ENCODE measurements around the gene SCUBE2. TPM values are rescaled to one million over a fixed set of nuclear protein-coding genes. Genes with fewer than 3 reads are reported as not detected.

Gene SCUBE2
- total and polyA plus RNA-seq, 4 donors, result 0.14 to 1.4 (median 0.42) TPM; not detected in 1

- H3K36me3 ChIP-seq (ENCODE audit: control insufficient read depth in 4 of 4, insufficient read depth in 3 of 4, low read depth in 1 of 4, low read length in 3 of 4), result no peaks in the 10 kb centered on the region
Measured at GRCh38 chr11:9037046-9037780, 54.2 kb downstream of the SCUBE2 start.

More at GRCh38 chr11:9037046-9037780, 54.2 kb downstream of the SCUBE2 start:
- DNase-seq (ENCODE audit: low spot score), result no peak
- H3K27ac ChIP-seq (ENCODE audit: low read depth in 1 of 2, low read length in 2 of 2), result no peak overlapping the region
- TF ChIP-seq MAX (IDR thresholded peaks at IDR 0.05) (no peak), RAD21 (IDR thresholded peaks at IDR 0.05) (no peak), NR2F2 (IDR thresholded peaks at IDR 0.05) (no peak), YY1 (IDR thresholded peaks at IDR 0.05) (no peak), SP1 (IDR thresholded peaks at IDR 0.05) (no peak), FOXA1 (IDR thresholded peaks at IDR 0.05) (no peak), JUND (IDR thresholded peaks at IDR 0.05) (no peak), EGR1 (IDR thresholded peaks at IDR 0.05; ENCODE audit: low read depth in 2 of 2) (no peak), HNF4G (IDR thresholded peaks at IDR 0.05) (no peak), ZBTB33 (IDR thresholded peaks at IDR 0.05) (no peak), HNF4A (conservative IDR thresholded peaks at IDR 0.05) (no peak), FOXA2 (IDR thresholded peaks at IDR 0.05) (no peak), TAF1 (conservative IDR thresholded peaks at IDR 0.05) (no peak), ATF3 (IDR thresholded peaks at IDR 0.05) (no peak), RXRA (IDR thresholded peaks at IDR 0.05) (no peak), GABPA (IDR thresholded peaks at IDR 0.05 in 1 of 2, conservative IDR thresholded peaks at IDR 0.05 in 1 of 2) (no peak), REST (IDR thresholded peaks at IDR 0.05) (no peak), CTCF (IDR thresholded peaks at IDR 0.05; ENCODE audit: low read depth, low read length, missing input control) (no peak)
- H3K4me3 ChIP-seq (ENCODE audit: low read depth in 1 of 3, low read length in 3 of 3), result no peak overlapping the region
- H3K4me1 ChIP-seq (ENCODE audit: control insufficient read depth in 4 of 4, insufficient read depth in 4 of 4, low read length in 3 of 4), result no peaks in the 10 kb centered on the region
- H3K9me3 ChIP-seq (ENCODE audit: control insufficient read depth in 4 of 4, low read length in 3 of 4), result peaks cover 1 to 6% (median 3%) of the 10 kb centered on the region in 4 donors
- H3K27me3 ChIP-seq (ENCODE audit: control insufficient read depth in 4 of 4, insufficient read depth in 4 of 4, low read length in 3 of 4), result no peaks in the 10 kb centered on the region
- 86% methylated on average over 7 of the region's 7 CpGs for WGBS
- H3K9ac ChIP-seq (ENCODE audit: low read depth in 1 of 2, low read length in 2 of 2), result no peak overlapping the region
